ENCODE measurements around the gene PCP4L1. TPM values are rescaled to one million over a fixed set of nuclear protein-coding genes. Genes with fewer than 3 reads are reported as not detected.

Gene PCP4L1
- total and polyA plus RNA-seq, 2 donors (not counting 1 experiment from before 2014, with no cell fraction given): not detected

GRCh38 chr1:161265305-161265704 is 6.8 kb downstream of the PCP4L1 start:
- H3K4me1 ChIP-seq (ENCODE audit: control insufficient read depth in 2 of 2, insufficient read depth in 2 of 2, low read length in 2 of 2): peaks cover 8 to 15% of the 10 kb centered on the region in 2 donors
- peaks cover 0 to 24% (median 11%) of the 10 kb centered on the region in 4 experiments for H3K27me3 ChIP-seq (replicated peaks in 1 of 4; ENCODE audit: control extremely low read depth in 1 of 4, control insufficient read depth in 3 of 4, insufficient read depth in 4 of 4, low read length in 3 of 4)
- H4K20me1 ChIP-seq (ENCODE audit: control insufficient read depth, insufficient read depth, low read length, poor library complexity, severe bottlenecking): no peaks in the 10 kb centered on the region
- ChIA-PET CTCF (no interaction called here), POLR2A (interaction anchor here (0.6 kb wide), 1 partner anchor 156 kb away, joined by 4 read pairs; no protein-coding TSS in a partner anchor)
- no peaks in the 10 kb centered on the region for H3K9me3 ChIP-seq (ENCODE audit: control extremely low read depth in 1 of 3, control insufficient read depth in 2 of 3, insufficient read depth in 1 of 3, low read length in 2 of 3)
- H3K4me2 ChIP-seq (replicated peaks; ENCODE audit: low read depth, low read length, poor library complexity, severe bottlenecking): no peak overlapping the region
- Mint-ChIP-seq H3K9me3 (ENCODE audit: insufficient read depth) (no peaks in the 10 kb centered on the region), H3K27me3 (peaks cover 23% of the 10 kb centered on the region), H3K27ac (no peak overlapping the region), H3K4me1 (peaks cover 26% of the 10 kb centered on the region), H3K4me3 (no peak overlapping the region)
- H3K79me2 ChIP-seq (ENCODE audit: control insufficient read depth, insufficient read depth, low read length): no peaks in the 10 kb centered on the region
- no peak overlapping the region for H3K9ac ChIP-seq (ENCODE audit: low read length)
- TF ChIP-seq CTCF (IDR thresholded peaks at IDR 0.05) (no peak), EZH2 (IDR thresholded peaks at IDR 0.05; ENCODE audit: borderline replicate concordance, insufficient read depth, low read depth, low read length, poor library complexity, severe bottlenecking) (no peak)
- no peaks in the 10 kb centered on the region for H3K36me3 ChIP-seq (replicated peaks in 1 of 2; ENCODE audit: control extremely low read depth in 1 of 2, control insufficient read depth in 1 of 2, extremely low read depth in 1 of 2, insufficient read depth in 2 of 2, low read length in 1 of 2)
- H3K27ac ChIP-seq (ENCODE audit: low read length in 2 of 2): no peak overlapping the region
- ATAC-seq (ENCODE audit: low read depth): no peak
- DNase-seq: no peak
- WGBS (ENCODE audit: insufficient coverage): 97% methylated on average over 3 of the region's 5 CpGs
- no peak overlapping the region for H3K4me3 ChIP-seq (ENCODE audit: control extremely low read depth in 1 of 5, extremely low read depth in 1 of 5, insufficient read depth in 1 of 5, low read depth in 2 of 5, low read length in 4 of 5)
- H2AFZ ChIP-seq (ENCODE audit: insufficient read depth, low read depth, low read length, poor library complexity, severe bottlenecking): no peak overlapping the region
- intact Hi-C loops (cut with micrococcal nuclease): no loop called here

- ATAC-seq (ENCODE audit: low read depth) (no peak), DNase-seq (no peak)
- H3K79me2 ChIP-seq (ENCODE audit: control insufficient read depth, insufficient read depth, low read length): no peaks in the 10 kb centered on the region
- H3K4me1 Mint-ChIP-seq: peaks cover 17% of the 10 kb centered on the region
- H3K9ac ChIP-seq (ENCODE audit: low read length): no peak overlapping the region
- no peak overlapping the region for H2AFZ ChIP-seq (ENCODE audit: insufficient read depth, low read depth, low read length, poor library complexity, severe bottlenecking)
- peaks cover 0 to 15% (median 8%) of the 10 kb centered on the region in 4 experiments for H3K27me3 ChIP-seq (replicated peaks in 1 of 4; ENCODE audit: control extremely low read depth in 1 of 4, control insufficient read depth in 3 of 4, insufficient read depth in 4 of 4, low read length in 3 of 4)
- H3K27me3 Mint-ChIP-seq: peaks cover 20% of the 10 kb centered on the region
- no peak overlapping the region for H3K4me3 Mint-ChIP-seq
- ChIA-PET CTCF (no interaction called here), POLR2A (no interaction called here)
- no peak overlapping the region for H3K4me3 ChIP-seq (ENCODE audit: control extremely low read depth in 1 of 5, extremely low read depth in 1 of 5, insufficient read depth in 1 of 5, low read depth in 2 of 5, low read length in 4 of 5)
- TF ChIP-seq EZH2 (IDR thresholded peaks at IDR 0.05; ENCODE audit: borderline replicate concordance, insufficient read depth, low read depth, low read length, poor library complexity, severe bottlenecking) (no peak), CTCF (IDR thresholded peaks at IDR 0.05) (no peak)
- H4K20me1 ChIP-seq (ENCODE audit: control insufficient read depth, insufficient read depth, low read length, poor library complexity, severe bottlenecking): no peaks in the 10 kb centered on the region
- WGBS (ENCODE audit: insufficient coverage): no CpG with 5 or more reads among the region's 3 CpGs
- peaks cover 4 to 8% of the 10 kb centered on the region in 2 donors for H3K4me1 ChIP-seq (ENCODE audit: control insufficient read depth in 2 of 2, insufficient read depth in 2 of 2, low read length in 2 of 2)
- H3K9me3 Mint-ChIP-seq (ENCODE audit: insufficient read depth): no peaks in the 10 kb centered on the region
- intact Hi-C loops (cut with micrococcal nuclease): no loop called here
- H3K27ac ChIP-seq (ENCODE audit: low read length in 2 of 2): no peak overlapping the region
- H3K9me3 ChIP-seq (ENCODE audit: control extremely low read depth in 1 of 3, control insufficient read depth in 2 of 3, insufficient read depth in 1 of 3, low read length in 2 of 3): no peaks in the 10 kb centered on the region
- no peak overlapping the region for H3K4me2 ChIP-seq (replicated peaks; ENCODE audit: low read depth, low read length, poor library complexity, severe bottlenecking)
- no peaks in the 10 kb centered on the region for H3K36me3 ChIP-seq (replicated peaks in 1 of 2; ENCODE audit: control extremely low read depth in 1 of 2, control insufficient read depth in 1 of 2, extremely low read depth in 1 of 2, insufficient read depth in 2 of 2, low read length in 1 of 2)
- H3K27ac Mint-ChIP-seq: no peak overlapping the region
Observed at GRCh38 chr1:161266202-161266601, 7.7 kb downstream of the PCP4L1 start.

All from B cell (primary cell).